K562 (cell line): ENCODE measurements around the gene MGAT4B. TPM values are rescaled to one million over a fixed set of nuclear protein-coding genes. Genes with fewer than 3 reads are reported as not detected.
A peak's percentile ranks its signal among the peaks of the same experiment; 100 is the strongest.

Experiments
- BRCA1 ChIP-seq, 2 experiments: fragments of 450-650 bp in 1 of 2; sonication (generic) in 1 of 2; formaldehyde crosslinking in 1 of 2; IDR thresholded peaks; 2 replicates each; pipeline versions ENCODE4 v1.5.0 to v1.6.1; 2017 to 2020; ENCODE audit warnings: mild to moderate bottlenecking in 1 of 2, missing genetic modification reagents in 1 of 2
- CHD1 ChIP-seq: fragments of 200-600 bp; sonication (generic); IDR thresholded peaks from one replicate; pipeline ENCODE4 v1.6.1; 2012; ENCODE audit warnings: mild to moderate bottlenecking, moderate library complexity, low read length, inconsistent platforms
- EP300 ChIP-seq: IDR thresholded peaks from 2 replicates; pipeline ENCODE4 v1.6.1; 2012; ENCODE audit warnings: low read length, improper control_type of control experiment
- GATAD2A ChIP-seq: fragments of 450-650 bp; IDR thresholded peaks from 2 replicates; pipeline ENCODE4 v1.6.1; 2017
- HDAC1 ChIP-seq, 2 experiments: fragments of 450-650 bp; IDR thresholded peaks; 2 replicates each; pipeline ENCODE4 v1.6.1; 2016 to 2017; ENCODE audit warnings: inconsistent platforms in 1 of 2, mild to moderate bottlenecking in 1 of 2, moderate library complexity in 1 of 2
- HDAC2 ChIP-seq: fragments of 450-650 bp; IDR thresholded peaks from 2 replicates; pipeline ENCODE4 v1.6.1; 2016; ENCODE audit warnings: mild to moderate bottlenecking
- JUND ChIP-seq, 2 experiments: IDR thresholded peaks; 2 replicates in 1 of 2; 3 replicates in 1 of 2; pipeline ENCODE4 v1.6.1; 2011; ENCODE audit warnings: borderline replicate concordance in 2 of 2, low read depth in 2 of 2, low read length in 2 of 2, improper control_type of control experiment in 1 of 2, missing biosample characterization in 1 of 2, missing genetic modification characterization in 1 of 2, missing genetic modification reagents in 1 of 2
- KHSRP ChIP-seq: fragments of 450-650 bp; IDR thresholded peaks from 2 replicates; pipeline ENCODE4 v1.6.1; 2017
- MAFG ChIP-seq: fragments of 450-650 bp; conservative IDR thresholded peaks from 2 replicates; pipeline ENCODE4 v1.6.1; 2016; ENCODE audit warnings: missing genetic modification characterization, missing compliant biosample characterization
- NEUROD1 ChIP-seq: fragments of 150-350 bp; IDR thresholded peaks from 2 replicates; pipeline ENCODE4 v1.6.1; 2014; ENCODE audit warnings: borderline replicate concordance, low read length, low read depth; ENCODE audit not compliant: partially characterized antibody
- OTX1 ChIP-seq: fragments of 450-650 bp; formaldehyde crosslinking; IDR thresholded peaks from 2 replicates; pipeline ENCODE4 v1.4.0; 2022; ENCODE audit warnings: mild to moderate bottlenecking
- POLR3A ChIP-seq: IDR thresholded peaks from 2 replicates; pipeline ENCODE4 v1.6.1; 2011; ENCODE audit warnings: borderline replicate concordance, mild to moderate bottlenecking, moderate library complexity; ENCODE audit not compliant: insufficient read length, insufficient read depth; ENCODE audit errors: extremely low read depth
- RB1 ChIP-seq: fragments of 450-650 bp; IDR thresholded peaks from 2 replicates; pipeline ENCODE4 v1.6.1; 2017; ENCODE audit warnings: low read depth, mild to moderate bottlenecking
- TFAM ChIP-seq: fragments of 250-450 bp; sonication (Bioruptor Pico); conservative IDR thresholded peaks from 2 replicates; pipeline ENCODE4 v1.5.0; 2021; ENCODE audit warnings: mild to moderate bottlenecking, moderate library complexity
- U2AF2 ChIP-seq: fragments of 200-400 bp; formaldehyde crosslinking; optimal IDR thresholded peaks from 2 replicates; pipeline ENCODE3; 2017; ENCODE audit warnings: low read depth, mild to moderate bottlenecking, low read length
- ZC3H11A ChIP-seq: IDR thresholded peaks from 2 replicates; pipeline ENCODE4 v1.6.1; 2012; ENCODE audit warnings: low read depth, low read length, improper control_type of control experiment
- ZFX ChIP-seq: sonication (generic); formaldehyde crosslinking; IDR thresholded peaks from 2 replicates; pipeline ENCODE4 v1.8.0; 2022; ENCODE audit warnings: mild to moderate bottlenecking, missing genetic modification reagents, moderate library complexity
- ZNF57 ChIP-seq: fragments of 450-650 bp; formaldehyde crosslinking; IDR thresholded peaks from 2 replicates; pipeline ENCODE4 v1.4.0; 2020; ENCODE audit warnings: mild to moderate bottlenecking, moderate library complexity
- ZNF77 ChIP-seq: fragments of 250-450 bp; sonication (Bioruptor Pico); IDR thresholded peaks from 2 replicates; pipeline ENCODE4 v1.5.0; 2020
- polyA plus RNA-seq, 8 experiments: library from polyadenylated mRNA; depleted of rRNA in 4 of 8; stranded (reverse) in 5 of 8; unstranded in 3 of 8; fragments of >200 nt; fragmentation: Nextera tagmentation in 2 of 8; fragmentation: Illumina TruSeq in 1 of 8; extraction: Ambion mirVana in 2 of 8; extraction: Trizol in 1 of 8; gene quantifications; 2 replicates each; pipeline versions ENCODE4 v1.2.1 to v1.2.3, GENCODE V29; 2011 to 2014; ENCODE audit warnings: inconsistent platforms in 1 of 8, missing spikeins in 1 of 8
- total RNA-seq, 7 experiments: library from RNA; depleted of rRNA in 6 of 7; stranded (reverse); fragments of >200 nt in 6 of 7; fragmentation: Illumina TruSeq in 2 of 7; extraction: Trizol in 2 of 7; gene quantifications; 2 replicates each; pipeline versions ENCODE4 v1.2.1 to v1.2.3, GENCODE V29; 2011 to 2021; ENCODE audit warnings: low replicate concordance in 1 of 7
- TF ChIP-seq, protein P1 (sequence below): fragments of 250-450 bp; sonication (Bioruptor Pico); IDR thresholded peaks from 2 replicates; pipeline ENCODE4 v1.8.0; 2021; ENCODE audit warnings: borderline replicate concordance, mild to moderate bottlenecking, moderate library complexity; ENCODE audit not compliant: poor library complexity, severe bottlenecking
- TF ChIP-seq, protein P2 (sequence below): sonication (generic); formaldehyde crosslinking; IDR thresholded peaks from 2 replicates; pipeline ENCODE4 v1.8.0; 2023; ENCODE audit warnings: missing genetic modification reagents, mild to moderate bottlenecking, borderline replicate concordance
- TF ChIP-seq, protein P3 (sequence below): fragments of 250-450 bp; sonication (Bioruptor Pico); IDR thresholded peaks from 2 replicates; pipeline ENCODE4 v1.4.0; 2020; ENCODE audit warnings: borderline replicate concordance

Gene MGAT4B
- total and polyA plus RNA-seq, 9 of the 15 experiments (the other 6 are each of a cell fraction or from before 2014, with no cell fraction given) = 0.34 to 133 (median 75.4) TPM

DNA sequence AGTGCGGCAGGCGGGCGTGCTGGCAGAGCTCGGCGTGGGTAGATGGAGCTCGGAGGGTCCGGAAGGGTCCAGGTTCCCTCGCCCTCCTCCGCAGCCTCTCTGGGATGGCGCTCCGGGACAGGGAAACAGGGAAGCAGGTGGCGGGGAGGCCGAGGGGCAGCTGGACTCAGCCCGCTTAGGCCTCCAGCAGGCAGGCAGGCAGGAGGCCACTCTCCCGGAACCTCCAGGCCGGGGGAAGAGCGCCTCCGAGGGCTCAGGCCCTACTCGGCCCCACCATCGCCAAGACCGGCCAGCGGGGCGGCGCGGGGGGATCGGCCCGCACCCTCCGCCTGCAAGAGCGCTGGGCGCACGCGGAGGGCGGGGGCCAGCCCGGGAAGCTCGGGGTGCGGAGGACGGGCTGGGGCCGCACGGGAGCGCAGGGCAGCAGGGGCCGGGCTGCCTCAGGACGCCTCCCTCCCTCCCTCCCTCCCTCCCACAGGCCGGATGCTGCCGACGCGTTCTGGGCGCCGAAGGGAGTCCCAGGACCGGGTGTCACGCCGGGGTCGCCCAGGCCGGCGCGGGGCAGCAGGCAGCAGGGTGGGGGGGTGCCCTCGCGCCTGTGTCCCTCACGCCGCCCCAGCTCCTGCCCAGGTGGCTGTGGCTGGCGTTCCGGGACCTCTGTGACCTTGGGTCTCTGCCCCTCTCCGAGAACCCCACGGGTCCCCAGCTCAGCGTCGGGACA is 977 bp downstream of the MGAT4B start (continued):
- TF ChIP-seq POLR3A (no peak), U2AF2 (no peak), JUND (IDR thresholded peaks at IDR 0.05; ENCODE audit: borderline replicate concordance, low read depth, low read length) (no peak), JUND (tag; IDR thresholded peaks at IDR 0.05; ENCODE audit: borderline replicate concordance, low read depth, low read length) (no peak), TFAM (CRISPR knock-in tag) (no peak), HDAC2 (no peak), MAFG (tag) (no peak), OTX1 (CRISPR knock-in tag) (no peak), RB1 (0 out of 2 replicates have a peak, but pooled peaks have one; percentile 45), ZC3H11A (no peak), BRCA1 (IDR thresholded peaks at IDR 0.05) (no peak), BRCA1 (CRISPR knock-in tag; IDR thresholded peaks at IDR 0.05) (no peak), NEUROD1 (no peak), ZNF77 (CRISPR knock-in tag) (no peak), ZNF57 (no peak), CHD1 (no peak), HDAC1 (IDR thresholded peaks at IDR 0.05) (no peak), GATAD2A (no peak), KHSRP (no peak), EP300 (no peak), ZFX (peak; percentile 78)
- TF ChIP-seq, protein P1, sequence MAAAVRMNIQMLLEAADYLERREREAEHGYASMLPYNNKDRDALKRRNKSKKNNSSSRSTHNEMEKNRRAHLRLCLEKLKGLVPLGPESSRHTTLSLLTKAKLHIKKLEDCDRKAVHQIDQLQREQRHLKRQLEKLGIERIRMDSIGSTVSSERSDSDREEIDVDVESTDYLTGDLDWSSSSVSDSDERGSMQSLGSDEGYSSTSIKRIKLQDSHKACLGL (CRISPR knock-in tag) = no peak
- TF ChIP-seq, protein P2, sequence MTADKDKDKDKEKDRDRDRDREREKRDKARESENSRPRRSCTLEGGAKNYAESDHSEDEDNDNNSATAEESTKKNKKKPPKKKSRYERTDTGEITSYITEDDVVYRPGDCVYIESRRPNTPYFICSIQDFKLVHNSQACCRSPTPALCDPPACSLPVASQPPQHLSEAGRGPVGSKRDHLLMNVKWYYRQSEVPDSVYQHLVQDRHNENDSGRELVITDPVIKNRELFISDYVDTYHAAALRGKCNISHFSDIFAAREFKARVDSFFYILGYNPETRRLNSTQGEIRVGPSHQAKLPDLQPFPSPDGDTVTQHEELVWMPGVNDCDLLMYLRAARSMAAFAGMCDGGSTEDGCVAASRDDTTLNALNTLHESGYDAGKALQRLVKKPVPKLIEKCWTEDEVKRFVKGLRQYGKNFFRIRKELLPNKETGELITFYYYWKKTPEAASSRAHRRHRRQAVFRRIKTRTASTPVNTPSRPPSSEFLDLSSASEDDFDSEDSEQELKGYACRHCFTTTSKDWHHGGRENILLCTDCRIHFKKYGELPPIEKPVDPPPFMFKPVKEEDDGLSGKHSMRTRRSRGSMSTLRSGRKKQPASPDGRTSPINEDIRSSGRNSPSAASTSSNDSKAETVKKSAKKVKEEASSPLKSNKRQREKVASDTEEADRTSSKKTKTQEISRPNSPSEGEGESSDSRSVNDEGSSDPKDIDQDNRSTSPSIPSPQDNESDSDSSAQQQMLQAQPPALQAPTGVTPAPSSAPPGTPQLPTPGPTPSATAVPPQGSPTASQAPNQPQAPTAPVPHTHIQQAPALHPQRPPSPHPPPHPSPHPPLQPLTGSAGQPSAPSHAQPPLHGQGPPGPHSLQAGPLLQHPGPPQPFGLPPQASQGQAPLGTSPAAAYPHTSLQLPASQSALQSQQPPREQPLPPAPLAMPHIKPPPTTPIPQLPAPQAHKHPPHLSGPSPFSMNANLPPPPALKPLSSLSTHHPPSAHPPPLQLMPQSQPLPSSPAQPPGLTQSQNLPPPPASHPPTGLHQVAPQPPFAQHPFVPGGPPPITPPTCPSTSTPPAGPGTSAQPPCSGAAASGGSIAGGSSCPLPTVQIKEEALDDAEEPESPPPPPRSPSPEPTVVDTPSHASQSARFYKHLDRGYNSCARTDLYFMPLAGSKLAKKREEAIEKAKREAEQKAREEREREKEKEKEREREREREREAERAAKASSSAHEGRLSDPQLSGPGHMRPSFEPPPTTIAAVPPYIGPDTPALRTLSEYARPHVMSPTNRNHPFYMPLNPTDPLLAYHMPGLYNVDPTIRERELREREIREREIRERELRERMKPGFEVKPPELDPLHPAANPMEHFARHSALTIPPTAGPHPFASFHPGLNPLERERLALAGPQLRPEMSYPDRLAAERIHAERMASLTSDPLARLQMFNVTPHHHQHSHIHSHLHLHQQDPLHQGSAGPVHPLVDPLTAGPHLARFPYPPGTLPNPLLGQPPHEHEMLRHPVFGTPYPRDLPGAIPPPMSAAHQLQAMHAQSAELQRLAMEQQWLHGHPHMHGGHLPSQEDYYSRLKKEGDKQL (CRISPR knock-in tag) = no peak
- TF ChIP-seq, protein P3, sequence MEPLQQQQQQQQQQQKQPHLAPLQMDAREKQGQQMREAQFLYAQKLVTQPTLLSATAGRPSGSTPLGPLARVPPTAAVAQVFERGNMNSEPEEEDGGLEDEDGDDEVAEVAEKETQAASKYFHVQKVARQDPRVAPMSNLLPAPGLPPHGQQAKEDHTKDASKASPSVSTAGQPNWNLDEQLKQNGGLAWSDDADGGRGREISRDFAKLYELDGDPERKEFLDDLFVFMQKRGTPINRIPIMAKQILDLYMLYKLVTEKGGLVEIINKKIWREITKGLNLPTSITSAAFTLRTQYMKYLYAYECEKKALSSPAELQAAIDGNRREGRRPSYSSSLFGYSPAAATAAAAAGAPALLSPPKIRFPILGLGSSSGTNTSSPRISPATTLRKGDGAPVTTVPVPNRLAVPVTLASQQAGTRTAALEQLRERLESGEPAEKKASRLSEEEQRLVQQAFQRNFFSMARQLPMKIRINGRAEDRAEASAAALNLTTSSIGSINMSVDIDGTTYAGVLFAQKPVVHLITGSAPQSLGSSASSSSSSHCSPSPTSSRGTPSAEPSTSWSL (CRISPR knock-in tag) = no peak
